Measurements from ENCODE around the gene GCN1.

DNA sequence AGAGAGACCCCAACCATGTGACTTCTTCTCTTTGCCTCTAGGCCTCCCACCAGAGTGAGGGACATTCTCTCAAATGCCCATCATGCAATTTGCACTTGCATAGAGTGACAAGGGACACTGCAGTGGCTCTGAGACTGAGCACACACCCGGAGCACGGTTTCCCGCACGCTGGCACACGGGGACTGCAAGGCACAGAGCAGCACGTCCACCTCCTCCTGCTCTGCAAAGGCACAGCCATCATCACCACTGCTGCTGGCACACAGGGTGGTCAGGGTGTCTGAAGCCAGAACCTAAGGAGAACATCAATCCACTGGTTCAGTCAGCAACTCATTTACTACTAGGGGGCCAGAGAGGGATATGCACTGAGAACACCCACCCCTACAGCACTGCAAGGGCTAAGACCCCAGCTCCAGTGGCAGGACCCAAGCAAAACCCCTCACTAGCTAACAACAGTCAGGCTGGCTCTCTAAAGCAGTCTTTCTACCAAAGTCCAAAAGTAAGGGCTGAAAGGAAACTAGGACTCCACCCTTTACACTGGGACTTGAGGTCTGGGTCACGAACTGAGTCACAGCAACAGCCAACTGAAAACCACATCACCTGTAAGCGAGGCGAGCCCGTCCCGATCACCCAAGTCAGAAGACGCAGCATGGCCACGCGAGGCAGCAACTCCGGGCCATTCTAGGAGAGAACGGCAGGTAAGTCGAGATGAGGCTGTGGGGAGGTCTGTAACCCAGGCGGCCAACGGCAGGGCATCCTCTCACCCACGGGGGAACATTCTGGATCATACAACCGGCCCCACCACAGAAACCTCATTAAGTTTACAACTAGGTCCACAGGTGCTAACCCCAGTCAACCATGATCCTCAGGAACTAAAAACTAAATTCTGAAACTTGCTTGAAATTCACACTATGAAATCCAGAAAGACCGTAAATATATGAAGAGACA, 37.9 kb downstream of the GCN1 start:
- TF ChIP-seq, protein P1, sequence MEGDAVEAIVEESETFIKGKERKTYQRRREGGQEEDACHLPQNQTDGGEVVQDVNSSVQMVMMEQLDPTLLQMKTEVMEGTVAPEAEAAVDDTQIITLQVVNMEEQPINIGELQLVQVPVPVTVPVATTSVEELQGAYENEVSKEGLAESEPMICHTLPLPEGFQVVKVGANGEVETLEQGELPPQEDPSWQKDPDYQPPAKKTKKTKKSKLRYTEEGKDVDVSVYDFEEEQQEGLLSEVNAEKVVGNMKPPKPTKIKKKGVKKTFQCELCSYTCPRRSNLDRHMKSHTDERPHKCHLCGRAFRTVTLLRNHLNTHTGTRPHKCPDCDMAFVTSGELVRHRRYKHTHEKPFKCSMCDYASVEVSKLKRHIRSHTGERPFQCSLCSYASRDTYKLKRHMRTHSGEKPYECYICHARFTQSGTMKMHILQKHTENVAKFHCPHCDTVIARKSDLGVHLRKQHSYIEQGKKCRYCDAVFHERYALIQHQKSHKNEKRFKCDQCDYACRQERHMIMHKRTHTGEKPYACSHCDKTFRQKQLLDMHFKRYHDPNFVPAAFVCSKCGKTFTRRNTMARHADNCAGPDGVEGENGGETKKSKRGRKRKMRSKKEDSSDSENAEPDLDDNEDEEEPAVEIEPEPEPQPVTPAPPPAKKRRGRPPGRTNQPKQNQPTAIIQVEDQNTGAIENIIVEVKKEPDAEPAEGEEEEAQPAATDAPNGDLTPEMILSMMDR (IDR thresholded peaks at IDR 0.05): no peak
- TF ChIP-seq GTF2I (CRISPR knock-in tag; conservative IDR thresholded peaks at IDR 0.05): no peak
- no peak for TF ChIP-seq SOX15 (CRISPR knock-in tag; IDR thresholded peaks at IDR 0.05)
- TF ChIP-seq, protein P2, sequence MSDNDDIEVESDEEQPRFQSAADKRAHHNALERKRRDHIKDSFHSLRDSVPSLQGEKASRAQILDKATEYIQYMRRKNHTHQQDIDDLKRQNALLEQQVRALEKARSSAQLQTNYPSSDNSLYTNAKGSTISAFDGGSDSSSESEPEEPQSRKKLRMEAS (CRISPR knock-in tag; IDR thresholded peaks at IDR 0.05): no peak
- TF ChIP-seq KAT7 (CRISPR knock-in tag; IDR thresholded peaks at IDR 0.05; ENCODE audit: borderline replicate concordance): no peak
- TF ChIP-seq, protein P3, sequence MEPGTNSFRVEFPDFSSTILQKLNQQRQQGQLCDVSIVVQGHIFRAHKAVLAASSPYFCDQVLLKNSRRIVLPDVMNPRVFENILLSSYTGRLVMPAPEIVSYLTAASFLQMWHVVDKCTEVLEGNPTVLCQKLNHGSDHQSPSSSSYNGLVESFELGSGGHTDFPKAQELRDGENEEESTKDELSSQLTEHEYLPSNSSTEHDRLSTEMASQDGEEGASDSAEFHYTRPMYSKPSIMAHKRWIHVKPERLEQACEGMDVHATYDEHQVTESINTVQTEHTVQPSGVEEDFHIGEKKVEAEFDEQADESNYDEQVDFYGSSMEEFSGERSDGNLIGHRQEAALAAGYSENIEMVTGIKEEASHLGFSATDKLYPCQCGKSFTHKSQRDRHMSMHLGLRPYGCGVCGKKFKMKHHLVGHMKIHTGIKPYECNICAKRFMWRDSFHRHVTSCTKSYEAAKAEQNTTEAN (CRISPR knock-in tag; IDR thresholded peaks at IDR 0.05): no peak
- TF ChIP-seq ESRRA (CRISPR knock-in tag; IDR thresholded peaks at IDR 0.05; ENCODE audit: borderline replicate concordance): no peak
- no peak for TF ChIP-seq IRF2 (CRISPR knock-in tag; IDR thresholded peaks at IDR 0.05; ENCODE audit: borderline replicate concordance, low read depth)
